HepG2 (cell line): ENCODE data around the gene TBC1D2B. TPM values are rescaled to one million over a fixed set of nuclear protein-coding genes. Genes with fewer than 3 reads are reported as not detected.
A peak's percentile ranks its signal among the peaks of the same experiment; 100 is the strongest.
"Not testable (repeated sequence)": the region's sequence is repeated elsewhere in the genome, so short reads cannot be mapped to it uniquely, and the experiment has no call there.

Experiments used
- ATAC-seq: fragments of 200-7000 bp; cut with Tn5 transposase; 3 replicates; pipeline ENCODE4 v1.9.1; 2020; ENCODE audit warnings: mild to moderate bottlenecking, moderate library complexity
- BruUV-seq: library from RNA; stranded (reverse); fragments of 400-500 nt; replicated peaks from 2 replicates; lab custom pipeline; 2021; lab: Mats Ljungman, UMichigan
- CTCF ChIA-PET: fragments of 300-600 bp; formaldehyde crosslinking; extraction: SDS; loops from one replicate; lab custom pipeline; 2021; ENCODE audit warnings: low total read pairs, inconsistent platforms, low intra/inter-chr PET ratio; lab: Yijun Ruan, JAX
- POLR2A ChIA-PET: fragments of 350-600 bp; sonication (Branson Sonifier 250); formaldehyde crosslinking; loops from one replicate; lab custom pipeline; 2020; ENCODE audit warnings: antibody characterized with exemption, inconsistent platforms; lab: Yijun Ruan, JAX
- DNase-seq: peaks from one replicate; pipeline ENCODE4 v3.0.0-alpha.2; 2015; ENCODE audit warnings: low spot score
- FAIRE-seq: peaks from 3 replicates; lab custom pipeline; 2011; peaks lifted over from hg19 to GRCh38; lab: Jason Lieb, UNC
- H2AFZ ChIP-seq: one replicate; pipeline ENCODE4 v1.6.1; 2011; ENCODE audit warnings: low read length, inconsistent platforms
- H3K27ac ChIP-seq: fragments of 300-600 bp; 3 replicates; pipeline ENCODE4 v1.8.0; 2011; ENCODE audit warnings: mixed run types, mild to moderate bottlenecking, mixed read lengths, low read length, inconsistent platforms; ENCODE audit not compliant: insufficient read depth; ENCODE audit errors: extremely low read length
- H3K27me3 ChIP-seq, 2 experiments: fragments of 200-600 bp in 1 of 2; 2 replicates in 1 of 2; 3 replicates in 1 of 2; pipeline versions ENCODE4 v1.6.0 to v1.8.0; 2011; ENCODE audit warnings: low read length in 2 of 2, mild to moderate bottlenecking in 2 of 2, moderate library complexity in 2 of 2, inconsistent platforms in 1 of 2; ENCODE audit not compliant: insufficient read depth in 2 of 2, control insufficient read depth in 1 of 2
- H3K36me3 ChIP-seq, 2 experiments: fragments of 200-600 bp in 1 of 2; replicated peaks in 1 of 2; 2 replicates in 1 of 2; 3 replicates in 1 of 2; pipeline versions ENCODE4 v1.5.1 to v1.8.0; 2011; ENCODE audit warnings: low read length in 2 of 2, inconsistent platforms in 1 of 2; ENCODE audit not compliant: insufficient read depth in 2 of 2, control insufficient read depth in 1 of 2
- H3K4me1 ChIP-seq: 2 replicates; pipeline ENCODE4 v1.5.1; 2012; ENCODE audit warnings: low read length, inconsistent platforms; ENCODE audit not compliant: insufficient read depth
- H3K4me2 ChIP-seq: 2 replicates; pipeline ENCODE4 v1.6.0; 2011; ENCODE audit warnings: low read depth, low read length, inconsistent platforms
- H3K4me3 ChIP-seq, 3 experiments: fragments of 200-600 bp in 1 of 3; sonication (generic), shearing (Covaris generic) in 1 of 3; replicated peaks in 1 of 3; 2 replicates each; pipeline ENCODE4 v1.5.1; 2011 to 2016; ENCODE audit warnings: low read length in 3 of 3, inconsistent platforms in 2 of 3, low read depth in 2 of 3, mild to moderate bottlenecking in 2 of 3, control low read depth in 1 of 3, mixed read lengths in 1 of 3; ENCODE audit not compliant: insufficient read depth in 1 of 3
- H3K79me2 ChIP-seq: one replicate; pipeline ENCODE4 v1.6.1; 2011; ENCODE audit warnings: low read length, inconsistent platforms; ENCODE audit not compliant: insufficient read depth
- H3K9ac ChIP-seq: 2 replicates; pipeline ENCODE4 v1.6.0; 2011; ENCODE audit warnings: mild to moderate bottlenecking, low read depth, low read length, inconsistent platforms; ENCODE audit not compliant: insufficient read depth
- H3K9me3 ChIP-seq: 2 replicates; pipeline ENCODE4 v1.5.1; 2012; ENCODE audit warnings: mild to moderate bottlenecking, low read length
- H4K20me1 ChIP-seq: 2 replicates; pipeline ENCODE4 v1.6.0; 2011; ENCODE audit warnings: inconsistent platforms, mild to moderate bottlenecking, low read length, moderate library complexity; ENCODE audit not compliant: insufficient read depth
- DZIP1 ChIP-seq: sonication (generic); formaldehyde crosslinking; IDR thresholded peaks from 2 replicates; pipeline ENCODE4 v1.5.0; 2020; ENCODE audit warnings: mild to moderate bottlenecking, missing genetic modification reagents
- GFI1 ChIP-seq: sonication (generic); formaldehyde crosslinking; IDR thresholded peaks from 2 replicates; pipeline ENCODE4 v1.5.0; 2020; ENCODE audit warnings: missing genetic modification reagents, mild to moderate bottlenecking, borderline replicate concordance
- HMG20B ChIP-seq: conservative IDR thresholded peaks from 2 replicates; pipeline ENCODE4 v1.6.1; 2016; ENCODE audit warnings: missing genetic modification reagents, missing compliant biosample characterization
- KDM5B ChIP-seq: sonication (generic); formaldehyde crosslinking; IDR thresholded peaks from 2 replicates; pipeline ENCODE4 v1.4.0; 2020; ENCODE audit warnings: missing genetic modification reagents, mild to moderate bottlenecking, borderline replicate concordance
- MXD4 ChIP-seq: IDR thresholded peaks from 2 replicates; pipeline ENCODE4 v1.6.1; 2016; ENCODE audit warnings: mild to moderate bottlenecking, missing biosample characterization, missing genetic modification reagents
- ZNF317 ChIP-seq: sonication (generic); formaldehyde crosslinking; IDR thresholded peaks from 2 replicates; pipeline ENCODE4 v1.5.0; 2020; ENCODE audit warnings: mild to moderate bottlenecking, missing genetic modification reagents
- ZNF441 ChIP-seq: sonication (generic); formaldehyde crosslinking; IDR thresholded peaks from 2 replicates; pipeline ENCODE4 v1.7.0; 2021; ENCODE audit warnings: missing genetic modification reagents, borderline replicate concordance
- ZNF776 ChIP-seq: sonication (generic); formaldehyde crosslinking; IDR thresholded peaks from 2 replicates; pipeline ENCODE4 v1.4.0; 2020; ENCODE audit warnings: mild to moderate bottlenecking, missing genetic modification reagents
- WGBS: methylation state at CpG from one replicate; pipeline ENCODE4 v1.1.6; 2017; ENCODE audit warnings: low lambda C conversion rate; 5-methylcytosine and 5-hydroxymethylcytosine counted together
- in situ Hi-C: cut with HindIII; loops from 2 replicates; pipeline ENCODE4 v1.10.0; 2017; ENCODE audit warnings: low pct_unique_long_range_greater_than_20kb; ENCODE audit not compliant: extremely low pct_ligation_motif_present
- intact Hi-C: fragments of 100-400 bp; cut with micrococcal nuclease; formaldehyde crosslinking; loops from one replicate; pipeline ENCODE4 v1.10.0; 2022; ENCODE audit not compliant: unreplicated experiment
- polyA plus RNA-seq, 8 experiments: library from polyadenylated mRNA; depleted of rRNA in 3 of 8; stranded (reverse) in 7 of 8; unstranded in 1 of 8; fragments of >200 nt; fragmentation: Illumina TruSeq in 4 of 8; extraction: Trizol in 4 of 8; gene quantifications; 2 replicates each; pipeline versions ENCODE4 v1.2.1 to v1.2.3, GENCODE V29; 2011 to 2016; ENCODE audit warnings: low read depth in 4 of 8, missing spikeins in 1 of 8, mixed read lengths in 1 of 8; ENCODE audit not compliant: insufficient read depth in 1 of 8
- total RNA-seq, 5 experiments: library from RNA; depleted of rRNA; stranded (reverse); fragments of >200 nt; fragmentation: Illumina TruSeq; extraction: Trizol; gene quantifications; 2 replicates each; pipeline ENCODE4 v1.2.3, GENCODE V29; 2016; ENCODE audit warnings: low read depth in 1 of 5
- TF ChIP-seq, protein P1 (sequence below): sonication (generic); formaldehyde crosslinking; IDR thresholded peaks from 2 replicates; pipeline ENCODE4 v1.4.0; 2020; ENCODE audit warnings: missing genetic modification reagents, borderline replicate concordance

The TBC1D2B gene
- total and polyA plus RNA-seq, 2 of the 13 experiments (the other 11 are each of a cell fraction or from before 2014, with no cell fraction given), result 10.1 to 14.4 TPM

- DNase-seq, H3K27me3 ChIP-seq, BruUV-seq, H3K4me2 ChIP-seq, H2AFZ ChIP-seq, H3K9me3 ChIP-seq, H3K27ac ChIP-seq, ATAC-seq, POLR2A ChIA-PET, H3K79me2 ChIP-seq, H3K36me3 ChIP-seq, H3K4me1 ChIP-seq, FAIRE-seq, H4K20me1 ChIP-seq, H3K4me3 ChIP-seq, H3K9ac ChIP-seq: not testable (repeated sequence)
- CTCF ChIA-PET, result interaction anchor here (0.7 to 2.5 kb wide), 3 partner anchors 141 to 228 kb away, joined by 3 to 22 read pairs (median 3); no protein-coding TSS in a partner anchor
- in situ Hi-C loops (loop anchor here (25.0 kb wide), 1 partner anchor 270 kb away; the partner anchor contains the start of gene ACSBG1), intact Hi-C loops (loop anchor here (1.0 to 2.0 kb wide), 2 partner anchors 26 to 141 kb away; no protein-coding TSS in a partner anchor)
- WGBS, result 48% methylated on average over 5 of the region's 5 CpGs
These were observed 110.3 kb downstream of the TBC1D2B start for GRCh38 chr15:77967235-77967615.

DNA sequence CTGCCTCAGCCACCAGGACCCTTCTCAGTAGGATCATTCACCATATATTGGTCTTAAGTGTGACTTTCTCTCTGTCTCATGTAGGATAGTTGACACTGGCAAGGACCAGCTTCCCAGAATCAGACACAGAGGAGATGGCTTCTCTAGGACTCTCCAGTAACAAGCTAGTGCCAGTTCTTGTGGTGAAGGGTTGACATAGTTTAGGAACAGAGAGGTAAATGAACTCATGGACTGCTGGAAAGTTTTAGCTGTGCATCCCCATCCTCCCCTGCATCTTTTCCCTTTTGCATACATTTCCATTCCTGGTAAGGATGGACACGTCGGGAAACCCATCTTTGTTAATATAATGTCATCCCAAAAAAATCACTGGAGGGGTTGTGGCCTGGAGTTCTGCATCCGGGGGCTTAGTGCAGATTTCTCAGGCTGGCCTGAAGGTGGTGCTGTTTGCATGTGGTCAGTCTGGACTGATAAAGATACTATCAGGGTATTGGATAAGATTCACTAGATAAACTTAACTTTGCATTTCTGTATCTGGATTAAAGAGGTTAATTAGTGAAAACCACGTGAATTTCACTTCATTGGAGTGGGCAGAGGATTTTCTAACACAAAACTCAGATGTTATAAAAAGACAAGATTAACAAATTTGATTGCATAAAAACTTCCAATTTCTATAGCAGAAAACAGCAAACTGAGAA lies 110.8 kb downstream of the TBC1D2B start:
- no peak for FAIRE-seq
- POLR2A ChIA-PET, result no interaction called here
- TF ChIP-seq ZNF776 (no peak), GFI1 (CRISPR knock-in tag) (no peak), ZNF441 (CRISPR knock-in tag) (no peak), HMG20B (CRISPR knock-in tag) (no peak), ZNF317 (CRISPR knock-in tag) (no peak), DZIP1 (CRISPR knock-in tag) (no peak), KDM5B (CRISPR knock-in tag) (no peak), MXD4 (CRISPR knock-in tag) (no peak)
- TF ChIP-seq, protein P1, sequence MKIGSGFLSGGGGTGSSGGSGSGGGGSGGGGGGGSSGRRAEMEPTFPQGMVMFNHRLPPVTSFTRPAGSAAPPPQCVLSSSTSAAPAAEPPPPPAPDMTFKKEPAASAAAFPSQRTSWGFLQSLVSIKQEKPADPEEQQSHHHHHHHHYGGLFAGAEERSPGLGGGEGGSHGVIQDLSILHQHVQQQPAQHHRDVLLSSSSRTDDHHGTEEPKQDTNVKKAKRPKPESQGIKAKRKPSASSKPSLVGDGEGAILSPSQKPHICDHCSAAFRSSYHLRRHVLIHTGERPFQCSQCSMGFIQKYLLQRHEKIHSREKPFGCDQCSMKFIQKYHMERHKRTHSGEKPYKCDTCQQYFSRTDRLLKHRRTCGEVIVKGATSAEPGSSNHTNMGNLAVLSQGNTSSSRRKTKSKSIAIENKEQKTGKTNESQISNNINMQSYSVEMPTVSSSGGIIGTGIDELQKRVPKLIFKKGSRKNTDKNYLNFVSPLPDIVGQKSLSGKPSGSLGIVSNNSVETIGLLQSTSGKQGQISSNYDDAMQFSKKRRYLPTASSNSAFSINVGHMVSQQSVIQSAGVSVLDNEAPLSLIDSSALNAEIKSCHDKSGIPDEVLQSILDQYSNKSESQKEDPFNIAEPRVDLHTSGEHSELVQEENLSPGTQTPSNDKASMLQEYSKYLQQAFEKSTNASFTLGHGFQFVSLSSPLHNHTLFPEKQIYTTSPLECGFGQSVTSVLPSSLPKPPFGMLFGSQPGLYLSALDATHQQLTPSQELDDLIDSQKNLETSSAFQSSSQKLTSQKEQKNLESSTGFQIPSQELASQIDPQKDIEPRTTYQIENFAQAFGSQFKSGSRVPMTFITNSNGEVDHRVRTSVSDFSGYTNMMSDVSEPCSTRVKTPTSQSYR, result no peak

More for the DNA sequence above, 110.8 kb downstream of the TBC1D2B start:
- DNase-seq, result peak; percentile 32
- intact Hi-C loops, result loop anchor here (1.0 to 2.0 kb wide), 2 partner anchors 26 to 142 kb away; no protein-coding TSS in a partner anchor
- no peaks in the 10 kb centered on the region for H3K9me3 ChIP-seq
- peak; percentile 86 for ATAC-seq
- CTCF ChIA-PET, result interaction anchor here (0.7 to 2.5 kb wide), 3 partner anchors 142 to 229 kb away, joined by 3 to 22 read pairs (median 3); no protein-coding TSS in a partner anchor
- 0% methylated on average over 4 of the region's 4 CpGs for WGBS
- no TSS peak for BruUV-seq
- no peak overlapping the region for H3K9ac ChIP-seq
- no peaks in the 10 kb centered on the region for H4K20me1 ChIP-seq
- H3K36me3 ChIP-seq, result no peaks in the 10 kb centered on the region
- H3K27ac ChIP-seq, result no peak overlapping the region
- H3K4me2 ChIP-seq, result no peak overlapping the region
- H3K79me2 ChIP-seq, result no peaks in the 10 kb centered on the region
- in situ Hi-C loops, result loop anchor here (25.0 kb wide), 1 partner anchor 271 kb away; the partner anchor contains the start of gene ACSBG1
- H3K4me1 ChIP-seq, result 0 out of 2 replicates have a peak, but pooled peaks cover 7% of the 10 kb centered on the region
- no peaks in the 10 kb centered on the region for H3K27me3 ChIP-seq
- H3K4me3 ChIP-seq, result no peak overlapping the region
- no peak overlapping the region for H2AFZ ChIP-seq
